NCI-H446 treated with DMSO at 0.1 percent for 48 hours (cell line): Measurements from ENCODE around the gene BCO2.
"Not testable (repeated sequence)": the region's sequence is repeated elsewhere in the genome, so short reads cannot be mapped to it uniquely, and the experiment has no call there.

Source experiments
- DNase-seq: peaks from one replicate; lab custom pipeline; 2025; lab: John Stamatoyannopoulos, UW

Gene BCO2

GRCh38 chr11:112166562-112166961, 8.8 kb upstream of the BCO2 start:
- no peak for DNase-seq

- DNase-seq: no peak
Observed at GRCh38 chr11:112167145-112167544, 8.2 kb upstream of the BCO2 start, which contains the start of gene TEX12. Gene TEX12 (plus strand): TSS chr11:112167372. CDS start chr11:112169269, 1,897 bp downstream.

- DNase-seq: no peak
Observed at GRCh38 chr11:112172362-112172994, 2.8 kb upstream of the BCO2 start.

- no peak for DNase-seq
Observed at GRCh38 chr11:112173152-112173551, 2.2 kb upstream of the BCO2 start.

- DNase-seq: no peak
Observed at GRCh38 chr11:112175599-112175952, 264 bp downstream of the BCO2 start.

GRCh38 chr11:112176077-112176476, 765 bp downstream of the BCO2 start:
- DNase-seq: no peak

- DNase-seq: no peak
Observed at GRCh38 chr11:112177589-112177988, 2.3 kb downstream of the BCO2 start.

- no peak for DNase-seq
Observed at GRCh38 chr11:112178428-112178827, 3.1 kb downstream of the BCO2 start.

GRCh38 chr11:112178936-112179335, 3.6 kb downstream of the BCO2 start:
- DNase-seq: no peak

- no peak for DNase-seq
Observed at GRCh38 chr11:112179601-112180000, 4.3 kb downstream of the BCO2 start.

GRCh38 chr11:112182867-112183266, 7.6 kb downstream of the BCO2 start:
- no peak for DNase-seq

GRCh38 chr11:112185883-112186282, 10.6 kb downstream of the BCO2 start:
- no peak for DNase-seq

GRCh38 chr11:112186304-112186703, 11.0 kb downstream of the BCO2 start:
- no peak for DNase-seq

GRCh38 chr11:112195113-112195512, 19.8 kb downstream of the BCO2 start:
- not testable (repeated sequence) for DNase-seq

GRCh38 chr11:112195951-112196351, 20.6 kb downstream of the BCO2 start:
- no peak for DNase-seq

- DNase-seq: no peak
Observed at GRCh38 chr11:112196519-112197087, 21.3 kb downstream of the BCO2 start.

- DNase-seq: not testable (repeated sequence)
Observed at GRCh38 chr11:112199101-112199500, 23.8 kb downstream of the BCO2 start.

GRCh38 chr11:112200252-112200651, 24.9 kb downstream of the BCO2 start:
- DNase-seq: no peak

- DNase-seq: no peak
Observed at GRCh38 chr11:112206071-112206470, 30.8 kb downstream of the BCO2 start.

- no peak for DNase-seq
Observed at GRCh38 chr11:112210890-112211289, 35.6 kb downstream of the BCO2 start.

GRCh38 chr11:112211536-112211935, 36.2 kb downstream of the BCO2 start:
- DNase-seq: no peak

- no peak for DNase-seq
Observed at GRCh38 chr11:112212290-112212689, 37.0 kb downstream of the BCO2 start.

GRCh38 chr11:112212710-112213109, 37.4 kb downstream of the BCO2 start:
- DNase-seq: no peak

GRCh38 chr11:112213753-112214152, 38.4 kb downstream of the BCO2 start:
- DNase-seq: no peak
